Keratinocyte (primary cell): ENCODE measurements around the gene C22orf39. TPM values are rescaled to one million over a fixed set of nuclear protein-coding genes. Genes with fewer than 3 reads are reported as not detected.

Source experiments
- DNase-seq: peaks from one replicate; pipeline ENCODE4 v3.0.0-alpha.2; 2011; ENCODE audit warnings: low read depth, missing footprints, low spot score
- FAIRE-seq: peaks from 2 replicates; lab custom pipeline; 2011; peaks lifted over from hg19 to GRCh38; lab: Jason Lieb, UNC
- H2AFZ ChIP-seq: 2 replicates; pipeline ENCODE4 v1.6.0; 2012; ENCODE audit warnings: low read length, control low read depth, inconsistent platforms; ENCODE audit not compliant: control insufficient read depth
- H3K27ac ChIP-seq: 2 replicates; pipeline ENCODE4 v1.5.1; 2011; ENCODE audit warnings: low read length; ENCODE audit not compliant: control insufficient read depth, insufficient read depth
- H3K27me3 ChIP-seq: 3 replicates; pipeline ENCODE4 v1.6.0; 2011; ENCODE audit warnings: low read length; ENCODE audit not compliant: control insufficient read depth, insufficient read depth; ENCODE audit errors: extremely low read depth
- H3K36me3 ChIP-seq, 2 experiments: 2 replicates in 1 of 2; 3 replicates in 1 of 2; pipeline ENCODE4 v1.5.1; 2011; ENCODE audit warnings: low read length in 2 of 2, mild to moderate bottlenecking in 1 of 2; ENCODE audit not compliant: control insufficient read depth in 2 of 2, insufficient read depth in 2 of 2; ENCODE audit errors: extremely low read depth in 1 of 2
- H3K4me1 ChIP-seq: 3 replicates; pipeline ENCODE4 v1.5.1; 2011; ENCODE audit warnings: low read length; ENCODE audit not compliant: control insufficient read depth, insufficient read depth; ENCODE audit errors: extremely low read depth
- H3K4me2 ChIP-seq: 3 replicates; pipeline ENCODE4 v1.6.0; 2011; ENCODE audit warnings: low read depth, low read length; ENCODE audit not compliant: control insufficient read depth, insufficient read depth; ENCODE audit errors: extremely low read depth
- H3K4me3 ChIP-seq, 3 experiments: fragments of 200-600 bp in 1 of 3; sonication (generic) in 1 of 3; 2 replicates in 2 of 3; 3 replicates in 1 of 3; pipeline ENCODE4 v1.5.1; 2011 to 2016; ENCODE audit warnings: low read length in 3 of 3, mild to moderate bottlenecking in 3 of 3, control low read depth in 2 of 3, inconsistent platforms in 1 of 3, low read depth in 1 of 3, mixed read lengths in 1 of 3, mixed run types in 1 of 3, moderate library complexity in 1 of 3; ENCODE audit not compliant: control insufficient read depth in 2 of 3, insufficient read depth in 2 of 3; ENCODE audit errors: extremely low read depth in 1 of 3
- H3K79me2 ChIP-seq: 2 replicates; pipeline ENCODE4 v1.6.0; 2012; ENCODE audit warnings: low read length; ENCODE audit not compliant: control insufficient read depth, insufficient read depth
- H3K9ac ChIP-seq: 3 replicates; pipeline ENCODE4 v1.6.0; 2011; ENCODE audit warnings: low read length; ENCODE audit not compliant: control insufficient read depth, insufficient read depth; ENCODE audit errors: extremely low read depth
- H3K9me1 ChIP-seq: 3 replicates; pipeline ENCODE4 v1.6.0; 2011; ENCODE audit warnings: low read length; ENCODE audit not compliant: control insufficient read depth, insufficient read depth; ENCODE audit errors: extremely low read depth
- H3K9me3 ChIP-seq: 2 replicates; pipeline ENCODE4 v1.5.1; 2012; ENCODE audit warnings: low read depth, low read length; ENCODE audit not compliant: control insufficient read depth
- H4K20me1 ChIP-seq: 3 replicates; pipeline ENCODE4 v1.6.0; 2011; ENCODE audit warnings: low read length; ENCODE audit not compliant: control insufficient read depth, insufficient read depth; ENCODE audit errors: extremely low read depth
- EZH2 ChIP-seq: IDR thresholded peaks from one replicate; pipeline ENCODE4 v1.6.1; 2012; ENCODE audit warnings: inconsistent platforms, mild to moderate bottlenecking, low read length, moderate library complexity
- dilution Hi-C: fragments of 300-500 bp; cut with MboI; formaldehyde crosslinking; loops from one replicate; pipeline ENCODE4 v1.7.0; 2020; ENCODE audit warnings: low sequenced_read_pairs; ENCODE audit not compliant: extremely low pct_ligation_motif_present
- polyA plus RNA-seq, 5 experiments: library from polyadenylated mRNA; depleted of rRNA in 3 of 5; stranded (reverse) in 3 of 5; stranded (forward) in 1 of 5; unstranded in 1 of 5; fragments of >200 nt; gene quantifications; 1 replicate in 1 of 5; 2 replicates in 3 of 5; 3 replicates in 1 of 5; pipeline versions ENCODE4 v1.2.1 to v1.2.3, GENCODE V29; 2011 to 2012; ENCODE audit warnings: missing spikeins in 2 of 5, low read depth in 1 of 5, low replicate concordance in 1 of 5
- TF ChIP-seq, protein P1 (sequence below), 3 experiments: IDR thresholded peaks in 1 of 3; conservative IDR thresholded peaks in 1 of 3; optimal IDR thresholded peaks in 1 of 3; 2 replicates in 2 of 3; 3 replicates in 1 of 3; pipeline versions ENCODE3 to v1.5.1; 2011; ENCODE audit warnings: low read length in 3 of 3, mild to moderate bottlenecking in 3 of 3, moderate library complexity in 2 of 3, control low read depth in 1 of 3, inconsistent platforms in 1 of 3; ENCODE audit not compliant: insufficient read depth in 2 of 3; ENCODE audit errors: extremely low read depth in 1 of 3

The C22orf39 gene
- polyA plus RNA-seq, 1 donor (not counting 4 experiments of a cell fraction or from before 2014, with no cell fraction given), result 13.8 TPM

GRCh38 chr22:19488884-19489843 is 41.7 kb upstream of the C22orf39 start:
- H4K20me1 ChIP-seq, result no peaks in the 10 kb centered on the region
- no peaks in the 10 kb centered on the region for H3K27me3 ChIP-seq
- H3K4me3 ChIP-seq, result no peak overlapping the region
- no peaks in the 10 kb centered on the region for H3K9me3 ChIP-seq
- no peaks in the 10 kb centered on the region for H3K79me2 ChIP-seq
- H3K4me2 ChIP-seq, result no peak overlapping the region
- H3K36me3 ChIP-seq, result peaks cover 1 to 11% of the 10 kb centered on the region in 2 experiments
- no peak overlapping the region for H3K9ac ChIP-seq
- no peak overlapping the region for H3K27ac ChIP-seq
- FAIRE-seq (no peak), DNase-seq (no peak)
- H3K4me1 ChIP-seq, result no peaks in the 10 kb centered on the region
- dilution Hi-C loops, result no loop called here
- H2AFZ ChIP-seq, result no peak overlapping the region
- TF ChIP-seq, protein P1, sequence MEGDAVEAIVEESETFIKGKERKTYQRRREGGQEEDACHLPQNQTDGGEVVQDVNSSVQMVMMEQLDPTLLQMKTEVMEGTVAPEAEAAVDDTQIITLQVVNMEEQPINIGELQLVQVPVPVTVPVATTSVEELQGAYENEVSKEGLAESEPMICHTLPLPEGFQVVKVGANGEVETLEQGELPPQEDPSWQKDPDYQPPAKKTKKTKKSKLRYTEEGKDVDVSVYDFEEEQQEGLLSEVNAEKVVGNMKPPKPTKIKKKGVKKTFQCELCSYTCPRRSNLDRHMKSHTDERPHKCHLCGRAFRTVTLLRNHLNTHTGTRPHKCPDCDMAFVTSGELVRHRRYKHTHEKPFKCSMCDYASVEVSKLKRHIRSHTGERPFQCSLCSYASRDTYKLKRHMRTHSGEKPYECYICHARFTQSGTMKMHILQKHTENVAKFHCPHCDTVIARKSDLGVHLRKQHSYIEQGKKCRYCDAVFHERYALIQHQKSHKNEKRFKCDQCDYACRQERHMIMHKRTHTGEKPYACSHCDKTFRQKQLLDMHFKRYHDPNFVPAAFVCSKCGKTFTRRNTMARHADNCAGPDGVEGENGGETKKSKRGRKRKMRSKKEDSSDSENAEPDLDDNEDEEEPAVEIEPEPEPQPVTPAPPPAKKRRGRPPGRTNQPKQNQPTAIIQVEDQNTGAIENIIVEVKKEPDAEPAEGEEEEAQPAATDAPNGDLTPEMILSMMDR (optimal IDR thresholded peaks at IDR 0.05 in 1 of 3, IDR thresholded peaks at IDR 0.05 in 1 of 3, conservative IDR thresholded peaks at IDR 0.05 in 1 of 3; ENCODE audit: extremely low read depth in 1 of 3, insufficient read depth in 2 of 3, low read length in 3 of 3), result no peak
- no peak for TF ChIP-seq EZH2
- H3K9me1 ChIP-seq, result no peaks in the 10 kb centered on the region

DNA sequence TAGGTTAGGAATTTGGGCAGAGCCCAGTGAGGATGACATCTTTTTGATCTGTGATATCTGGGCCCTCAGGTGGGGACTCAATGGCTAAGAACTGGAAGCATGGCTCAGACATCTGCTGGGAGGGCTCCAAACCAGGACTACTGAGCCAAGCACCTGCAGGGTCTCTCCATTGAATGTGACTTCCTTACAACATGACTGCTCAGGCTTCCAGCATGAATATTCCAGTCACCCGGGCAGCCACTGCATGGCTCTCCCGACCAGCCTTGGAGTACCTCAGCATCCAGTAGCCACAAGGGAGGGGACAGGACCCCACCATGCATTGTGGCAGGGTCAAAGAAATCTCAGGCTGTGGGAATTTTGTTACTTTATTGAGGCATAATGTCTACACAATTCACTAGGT is 40.8 kb upstream of the C22orf39 start:
- dilution Hi-C loops, result no loop called here
- Histone ChIP-seq H3K27me3 (no peaks in the 10 kb centered on the region), H3K4me1 (no peaks in the 10 kb centered on the region), H4K20me1 (no peaks in the 10 kb centered on the region), H3K4me2 (no peak overlapping the region), H3K79me2 (no peaks in the 10 kb centered on the region), H3K9ac (no peak overlapping the region), H3K27ac (no peak overlapping the region), H3K4me3 (no peak overlapping the region), H3K9me1 (no peaks in the 10 kb centered on the region), H3K9me3 (no peaks in the 10 kb centered on the region), H2AFZ (no peak overlapping the region), H3K36me3 (peaks cover 1 to 15% of the 10 kb centered on the region in 2 experiments)
- no peak for FAIRE-seq
- no peak for DNase-seq
- TF ChIP-seq, protein P1 (optimal IDR thresholded peaks at IDR 0.05 in 1 of 3, IDR thresholded peaks at IDR 0.05 in 1 of 3, conservative IDR thresholded peaks at IDR 0.05 in 1 of 3; ENCODE audit: extremely low read depth in 1 of 3, insufficient read depth in 2 of 3, low read length in 3 of 3), result no peak
- no peak for TF ChIP-seq EZH2
